Mesenchymal stem cell (in vitro differentiated cells and primary cell): ENCODE results near the gene LAD1.

Experiments
- DNase-seq: peaks from one replicate; pipeline ENCODE4 v3.0.0-alpha.2; 2013
- H2AFZ ChIP-seq: one replicate; pipeline ENCODE4 v1.6.1; 2013; ENCODE audit warnings: low read depth, mild to moderate bottlenecking, control low read depth, inconsistent platforms, low read length, moderate library complexity
- H2AK5ac ChIP-seq: 2 replicates; pipeline ENCODE4 v1.6.1; 2013; ENCODE audit warnings: low read length, moderate library complexity, mild to moderate bottlenecking, inconsistent platforms; ENCODE audit not compliant: severe bottlenecking
- H2BK120ac ChIP-seq: one replicate; pipeline ENCODE4 v1.6.1; 2013; ENCODE audit warnings: low read depth, mild to moderate bottlenecking, inconsistent platforms, low read length, moderate library complexity
- H2BK12ac ChIP-seq, 2 experiments: one replicate each; pipeline ENCODE4 v1.6.1; 2013; ENCODE audit warnings: inconsistent platforms in 2 of 2, low read length in 2 of 2, mild to moderate bottlenecking in 2 of 2, moderate library complexity in 2 of 2, control low read depth in 1 of 2
- H2BK15ac ChIP-seq: one replicate; pipeline ENCODE4 v1.6.1; 2013; ENCODE audit warnings: mild to moderate bottlenecking, low read depth, inconsistent platforms; ENCODE audit not compliant: poor library complexity, severe bottlenecking
- H2BK5ac ChIP-seq: 2 replicates; pipeline ENCODE4 v1.6.1; 2013; ENCODE audit warnings: low read depth, mild to moderate bottlenecking, low read length, control low read depth, inconsistent platforms; ENCODE audit not compliant: poor library complexity, severe bottlenecking
- H3K14ac ChIP-seq, 2 experiments: one replicate each; pipeline ENCODE4 v1.6.1; 2013; ENCODE audit warnings: inconsistent platforms in 2 of 2, low read length in 2 of 2, control low read depth in 1 of 2, mild to moderate bottlenecking in 1 of 2, moderate library complexity in 1 of 2
- H3K18ac ChIP-seq, 2 experiments: one replicate each; pipeline ENCODE4 v1.6.1; 2013; ENCODE audit warnings: inconsistent platforms in 2 of 2, low read length in 2 of 2, control low read depth in 1 of 2, low read depth in 1 of 2, mild to moderate bottlenecking in 1 of 2
- H3K23ac ChIP-seq, 2 experiments: one replicate each; pipeline ENCODE4 v1.6.1; 2013; ENCODE audit warnings: inconsistent platforms in 2 of 2, low read length in 2 of 2, mild to moderate bottlenecking in 2 of 2, moderate library complexity in 2 of 2, control low read depth in 1 of 2
- H3K27ac ChIP-seq: 2 replicates; pipeline ENCODE4 v1.5.1; 2013; ENCODE audit warnings: mild to moderate bottlenecking, moderate library complexity, low read length, control low read depth, inconsistent platforms; ENCODE audit not compliant: poor library complexity, severe bottlenecking
- H3K27me3 ChIP-seq, 2 experiments: 2 replicates each; pipeline versions ENCODE4 v1.6.1 to v1.7.0; 2013; ENCODE audit warnings: low read length in 2 of 2, mild to moderate bottlenecking in 2 of 2, moderate library complexity in 2 of 2, control low read depth in 1 of 2, inconsistent platforms in 1 of 2; ENCODE audit not compliant: control insufficient read depth in 1 of 2, insufficient read depth in 1 of 2
- H3K36me3 ChIP-seq, 2 experiments: 2 replicates each; pipeline versions ENCODE4 v1.6.1 to v1.7.0; 2013; ENCODE audit warnings: low read length in 2 of 2, control low read depth in 1 of 2, inconsistent platforms in 1 of 2, low read depth in 1 of 2, mild to moderate bottlenecking in 1 of 2; ENCODE audit not compliant: insufficient read depth in 2 of 2, control insufficient read depth in 1 of 2
- H3K4ac ChIP-seq, 2 experiments: one replicate each; pipeline ENCODE4 v1.6.1; 2013; ENCODE audit warnings: inconsistent platforms in 2 of 2, low read length in 2 of 2, mild to moderate bottlenecking in 2 of 2, moderate library complexity in 2 of 2, control low read depth in 1 of 2, low read depth in 1 of 2
- H3K4me1 ChIP-seq: 2 replicates; pipeline ENCODE4 v1.6.1; 2013; ENCODE audit warnings: low read depth, low read length, control low read depth; ENCODE audit not compliant: control insufficient read depth, insufficient read depth
- H3K4me2 ChIP-seq: 2 replicates; pipeline ENCODE4 v1.6.1; 2013; ENCODE audit warnings: low read length, mild to moderate bottlenecking, inconsistent platforms; ENCODE audit not compliant: poor library complexity, severe bottlenecking
- H3K4me3 ChIP-seq, 2 experiments: 2 replicates each; pipeline versions ENCODE4 v1.5.1 to v1.7.0; 2013; ENCODE audit warnings: low read length in 2 of 2, mild to moderate bottlenecking in 2 of 2, control low read depth in 1 of 2, low read depth in 1 of 2; ENCODE audit not compliant: insufficient read depth in 1 of 2
- H3K79me1 ChIP-seq: replicated peaks from 2 replicates; pipeline ENCODE4 v1.6.1; 2013; ENCODE audit warnings: mild to moderate bottlenecking, control low read depth, low read length, inconsistent platforms; ENCODE audit not compliant: poor library complexity, severe bottlenecking
- H3K9ac ChIP-seq: 2 replicates; pipeline ENCODE4 v1.7.0; 2013; ENCODE audit warnings: mild to moderate bottlenecking, low read length, moderate library complexity
- H3K9me3 ChIP-seq: 2 replicates; pipeline ENCODE4 v1.7.0; 2013; ENCODE audit warnings: mild to moderate bottlenecking, low read length; ENCODE audit not compliant: control insufficient read depth
- H4K8ac ChIP-seq: one replicate; pipeline ENCODE4 v1.6.1; 2013; ENCODE audit warnings: inconsistent platforms, mild to moderate bottlenecking, low read length, moderate library complexity
- H4K91ac ChIP-seq: one replicate; pipeline ENCODE4 v1.6.1; 2013; ENCODE audit warnings: mild to moderate bottlenecking, low read length, inconsistent platforms
- WGBS: methylation state at CpG from one replicate; pipeline ENCODE4 v1.1.7; 2013; ENCODE audit warnings: mixed read lengths; 5-methylcytosine and 5-hydroxymethylcytosine counted together

Gene LAD1

DNA sequence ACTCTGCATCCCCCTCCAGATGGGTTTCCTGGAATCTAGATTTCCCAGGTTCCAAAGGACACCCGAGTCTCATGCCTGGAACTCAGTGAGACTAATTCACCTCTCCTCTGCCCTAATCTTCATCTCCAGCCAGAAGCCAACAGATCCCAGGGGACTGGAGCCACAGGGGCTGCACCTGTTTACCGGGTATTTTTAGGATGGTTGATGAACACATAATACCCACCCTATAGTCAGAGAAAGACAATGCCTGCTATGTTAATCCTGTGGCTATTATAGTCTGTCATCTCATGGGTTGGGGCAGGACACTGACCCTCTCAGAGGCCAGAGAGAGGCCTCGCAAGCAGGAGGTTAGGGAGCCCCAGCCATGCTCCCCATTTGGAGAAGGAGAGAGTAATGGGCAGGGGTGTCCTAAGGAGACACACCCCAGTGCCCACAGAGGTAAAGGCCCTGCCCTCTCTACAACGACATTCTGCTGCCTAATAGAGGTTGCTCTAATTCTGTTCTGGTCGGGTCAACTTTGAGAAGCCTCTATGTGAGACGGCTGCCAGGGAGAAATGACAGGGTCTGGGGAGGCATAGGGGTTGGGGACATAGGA lies 23.4 kb upstream of the LAD1 start:
- Histone ChIP-seq H3K27me3 (peaks cover 0 to 46% of the 10 kb centered on the region in 2 experiments), H2BK120ac (no peak overlapping the region), H3K4me1 (peaks cover 33% of the 10 kb centered on the region), H2BK12ac (no peak overlapping the region), H3K4ac (no peak overlapping the region), H4K91ac (no peak overlapping the region), H3K9me3 (peaks cover 4% of the 10 kb centered on the region), H4K8ac (no peak overlapping the region), H3K23ac (no peak overlapping the region), H3K4me3 (no peak overlapping the region), H3K36me3 (no peaks in the 10 kb centered on the region), H3K27ac (no peak overlapping the region), H3K18ac (no peak overlapping the region), H3K14ac (no peak overlapping the region), H2AFZ (no peak overlapping the region), H2AK5ac (no peak overlapping the region), H3K4me2 (no peak overlapping the region), H2BK5ac (no peak overlapping the region), H2BK15ac (no peak overlapping the region), H3K9ac (no peak overlapping the region), H3K79me1 (no peaks in the 10 kb centered on the region)
- no peak for DNase-seq
- 87% methylated on average over 5 of the region's 6 CpGs for WGBS

DNA sequence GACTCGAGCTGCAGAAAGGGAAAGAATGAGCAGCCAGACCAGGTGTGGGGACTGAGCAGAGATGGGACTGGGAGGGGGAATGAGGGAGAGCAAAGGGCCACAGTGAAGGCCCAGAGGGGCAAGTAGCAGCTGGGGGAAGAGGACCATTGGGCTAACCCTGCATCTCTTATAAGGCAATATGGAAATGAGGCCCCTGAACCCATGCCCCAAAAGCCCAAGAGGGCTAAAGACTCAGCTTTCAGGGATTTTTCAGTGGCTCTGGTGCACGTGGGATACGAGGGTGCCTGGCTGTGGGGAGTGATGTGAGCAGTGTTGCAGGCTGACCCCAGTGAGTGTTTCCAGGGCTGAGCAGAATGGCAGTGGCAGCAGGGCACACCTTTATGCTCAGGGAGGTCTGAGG lies 22.9 kb upstream of the LAD1 start:
- H2BK5ac ChIP-seq = no peak overlapping the region
- H3K36me3 ChIP-seq = no peaks in the 10 kb centered on the region
- H2AK5ac ChIP-seq = no peak overlapping the region
- no peak overlapping the region for H3K18ac ChIP-seq
- WGBS = 55% methylated on average over 3 of the region's 3 CpGs
- H4K91ac ChIP-seq = no peak overlapping the region
- no peak overlapping the region for H3K9ac ChIP-seq
- no peak overlapping the region for H2AFZ ChIP-seq
- no peak overlapping the region for H3K14ac ChIP-seq
- no peak overlapping the region for H3K23ac ChIP-seq
- peaks cover 4% of the 10 kb centered on the region for H3K9me3 ChIP-seq
- H2BK12ac ChIP-seq = no peak overlapping the region
- H3K79me1 ChIP-seq = no peaks in the 10 kb centered on the region
- H2BK120ac ChIP-seq = no peak overlapping the region
- H3K4ac ChIP-seq = no peak overlapping the region
- H2BK15ac ChIP-seq = no peak overlapping the region
- DNase-seq = no peak
- no peak overlapping the region for H3K4me2 ChIP-seq
- no peak overlapping the region for H3K4me3 ChIP-seq
- H4K8ac ChIP-seq = no peak overlapping the region
- H3K27me3 ChIP-seq = peaks cover 0 to 51% of the 10 kb centered on the region in 2 experiments
- no peak overlapping the region for H3K27ac ChIP-seq
- peaks cover 33% of the 10 kb centered on the region for H3K4me1 ChIP-seq

DNA sequence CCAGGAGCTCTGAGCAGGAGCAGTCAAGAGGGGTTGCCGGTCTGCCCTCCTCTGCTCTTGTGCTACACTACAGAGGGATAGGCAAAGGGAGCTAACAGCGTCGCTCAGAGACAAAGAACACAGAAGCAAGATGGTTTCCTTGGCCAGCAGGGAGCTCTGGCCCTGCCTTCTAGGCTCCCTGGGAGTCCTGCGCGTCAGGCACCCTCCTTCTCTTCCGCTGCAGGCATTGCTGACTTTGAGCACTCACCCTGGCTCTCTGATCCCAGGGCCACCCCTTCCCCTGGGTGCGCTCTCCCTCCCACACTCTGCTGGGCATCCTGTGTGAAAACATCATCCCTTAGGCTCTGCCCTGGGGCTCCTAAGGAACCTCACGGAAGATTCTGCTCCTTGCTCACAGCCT lies 21.9 kb upstream of the LAD1 start:
- H4K91ac ChIP-seq = no peak overlapping the region
- no peak overlapping the region for H3K9ac ChIP-seq
- no peaks in the 10 kb centered on the region for H3K79me1 ChIP-seq
- no peaks in the 10 kb centered on the region for H3K36me3 ChIP-seq
- H3K14ac ChIP-seq = no peak overlapping the region
- 80% methylated on average over 7 of the region's 8 CpGs for WGBS
- peaks cover 0 to 60% of the 10 kb centered on the region in 2 experiments for H3K27me3 ChIP-seq
- peak overlapping the region; percentile 1 for H3K27ac ChIP-seq
- H2AK5ac ChIP-seq = peak overlapping the region; percentile 76
- H2BK12ac ChIP-seq = no peak overlapping the region
- peaks cover 5% of the 10 kb centered on the region for H3K9me3 ChIP-seq
- H3K23ac ChIP-seq = no peak overlapping the region
- no peak for DNase-seq
- no peak overlapping the region for H3K4ac ChIP-seq
- H2BK5ac ChIP-seq = no peak overlapping the region
- H2BK15ac ChIP-seq = no peak overlapping the region
- no peak overlapping the region for H3K4me3 ChIP-seq
- H3K18ac ChIP-seq = no peak overlapping the region
- no peak overlapping the region for H2BK120ac ChIP-seq
- no peak overlapping the region for H2AFZ ChIP-seq
- no peak overlapping the region for H4K8ac ChIP-seq
- peaks cover 32% of the 10 kb centered on the region for H3K4me1 ChIP-seq
- H3K4me2 ChIP-seq = no peak overlapping the region

DNA sequence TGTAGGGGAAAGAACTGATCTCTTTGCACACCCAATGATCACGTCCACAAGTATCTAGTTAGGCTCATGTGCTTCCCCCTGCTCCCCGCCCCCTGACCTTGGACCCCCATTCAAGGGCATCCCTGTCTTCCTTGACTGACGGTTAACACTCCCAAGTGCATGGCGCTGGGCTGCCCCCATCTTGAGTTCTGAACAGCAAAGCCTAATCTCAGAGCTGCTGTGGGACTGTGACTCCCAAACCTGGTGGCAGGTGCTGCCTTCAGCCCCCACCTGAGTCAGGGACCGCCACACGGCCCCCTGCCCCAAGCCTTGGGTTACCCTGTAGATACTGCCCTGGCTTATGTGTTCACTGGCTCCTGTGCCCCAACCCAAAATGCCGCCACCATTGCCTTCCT lies 21.5 kb upstream of the LAD1 start:
- DNase-seq = no peak
- Histone ChIP-seq H3K4me3 (no peak overlapping the region), H3K27me3 (peaks cover 0 to 64% of the 10 kb centered on the region in 2 experiments), H3K4me1 (peaks cover 32% of the 10 kb centered on the region), H3K9ac (no peak overlapping the region), H4K91ac (no peak overlapping the region), H3K79me1 (no peaks in the 10 kb centered on the region), H2AK5ac (peak overlapping the region; percentile 76), H2BK12ac (no peak overlapping the region), H4K8ac (no peak overlapping the region), H3K4me2 (no peak overlapping the region), H3K23ac (no peak overlapping the region), H2AFZ (no peak overlapping the region), H2BK15ac (no peak overlapping the region), H3K27ac (no peak overlapping the region), H3K4ac (no peak overlapping the region), H3K36me3 (no peaks in the 10 kb centered on the region), H3K9me3 (peaks cover 9% of the 10 kb centered on the region), H2BK5ac (no peak overlapping the region), H2BK120ac (no peak overlapping the region), H3K18ac (no peak overlapping the region), H3K14ac (no peak overlapping the region)
- WGBS = 84% methylated on average over 7 of the region's 7 CpGs
